Activated CD8-positive, alpha-beta memory T cell treated with anti-CD3 and anti-CD28 coated beads, Interleukin-2, amount 10 ng/mL, durations not matched to agents 7 days and 5 days (primary cell): ENCODE data around the gene OBP2B. TPM values are rescaled to one million over a fixed set of nuclear protein-coding genes. Genes with fewer than 3 reads are reported as not detected.
A peak's percentile ranks its signal among the peaks of the same experiment; 100 is the strongest.
"Not testable (repeated sequence)": the region's sequence is repeated elsewhere in the genome, so short reads cannot be mapped to it uniquely, and the experiment has no call there.

ENCODE experiments used
- ATAC-seq: fragments of 150-1000 bp; cut with Tn5 transposase; one replicate; pipeline ENCODE4 v1.10.0; 2021; ENCODE audit warnings: moderate library complexity
- CTCF ChIA-PET: fragments of 350-600 bp; sonication (Branson Sonifier 250); formaldehyde crosslinking; loops from one replicate; lab custom pipeline; 2021; ENCODE audit warnings: antibody characterized with exemption; lab: Charles Lee
- DNase-seq: peaks from one replicate; pipeline ENCODE4 v3.0.0-alpha.2; 2020
- H3K27ac Mint-ChIP-seq: one replicate; pipeline ENCODE4 v1.8.0; 2021; ENCODE audit warnings: mild to moderate bottlenecking, mixed read lengths
- H3K27me3 Mint-ChIP-seq: one replicate; pipeline ENCODE4 v1.8.0; 2021; ENCODE audit warnings: mixed read lengths
- H3K36me3 Mint-ChIP-seq: one replicate; pipeline ENCODE4 v1.8.0; 2021; ENCODE audit warnings: mild to moderate bottlenecking, mixed read lengths
- H3K4me1 Mint-ChIP-seq: one replicate; pipeline ENCODE4 v1.8.0; 2021; ENCODE audit warnings: mixed read lengths
- H3K4me3 Mint-ChIP-seq: one replicate; pipeline ENCODE4 v1.8.0; 2021; ENCODE audit warnings: mild to moderate bottlenecking, moderate library complexity, mixed read lengths
- H3K9me3 Mint-ChIP-seq: one replicate; pipeline ENCODE4 v1.8.0; 2022; ENCODE audit warnings: low read depth, mixed read lengths
- total RNA-seq, 2 experiments: library from RNA; stranded (reverse); gene quantifications; one replicate each; pipeline ENCODE4 v1.2.3, GENCODE V29; 2021

Gene OBP2B
- total RNA-seq, 2 experiments from 2014 or later: not detected

DNA sequence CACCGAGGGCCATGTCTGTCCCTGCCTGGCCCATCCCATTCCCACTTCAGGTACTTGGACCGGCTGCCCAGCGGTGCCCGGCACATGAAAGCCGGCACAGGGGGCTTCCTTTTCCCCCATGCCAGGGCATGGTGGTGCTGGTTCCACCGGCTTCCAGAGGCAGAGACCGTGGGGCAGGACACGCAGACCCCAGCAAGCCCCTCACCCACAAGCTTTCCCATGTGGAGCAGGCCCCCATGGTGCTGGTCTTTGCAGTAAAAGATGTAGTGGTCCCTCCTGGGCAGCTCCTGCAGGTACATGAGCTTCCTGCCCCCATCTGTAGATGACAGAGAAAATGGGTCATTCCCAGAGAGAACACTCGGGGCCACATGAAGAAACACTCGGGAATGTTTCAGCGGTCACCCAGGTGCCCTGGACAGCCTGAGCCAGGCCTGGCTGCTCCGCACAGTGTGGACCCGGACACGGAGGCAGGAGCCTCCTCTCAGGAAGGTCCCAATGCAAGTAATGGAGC, 2.0 kb downstream of the OBP2B start:
- CTCF ChIA-PET: no interaction called here
- H3K9me3 Mint-ChIP-seq: no peaks in the 10 kb centered on the region
- H3K27ac Mint-ChIP-seq: no peak overlapping the region
- no peak for ATAC-seq
- DNase-seq: no peak
- H3K36me3 Mint-ChIP-seq: no peaks in the 10 kb centered on the region
- H3K4me1 Mint-ChIP-seq: no peaks in the 10 kb centered on the region
- H3K27me3 Mint-ChIP-seq: peaks cover 6% of the 10 kb centered on the region
- H3K4me3 Mint-ChIP-seq: no peak overlapping the region

- H3K4me1 Mint-ChIP-seq: no peaks in the 10 kb centered on the region
- no peaks in the 10 kb centered on the region for H3K36me3 Mint-ChIP-seq
- CTCF ChIA-PET: no interaction called here
- H3K27ac Mint-ChIP-seq: no peak overlapping the region
- no peak for DNase-seq
- ATAC-seq: no peak
- H3K27me3 Mint-ChIP-seq: peaks cover 3% of the 10 kb centered on the region
- H3K4me3 Mint-ChIP-seq: no peak overlapping the region
- no peaks in the 10 kb centered on the region for H3K9me3 Mint-ChIP-seq
These were observed 2.8 kb downstream of the OBP2B start for GRCh38 chr9:133205996-133206931.

- H3K36me3 Mint-ChIP-seq, CTCF ChIA-PET, H3K4me1 Mint-ChIP-seq, ATAC-seq, H3K4me3 Mint-ChIP-seq, H3K27ac Mint-ChIP-seq, DNase-seq, H3K27me3 Mint-ChIP-seq, H3K9me3 Mint-ChIP-seq: not testable (repeated sequence)
These were observed 3.6 kb downstream of the OBP2B start for GRCh38 chr9:133205481-133205887.

GRCh38 chr9:133204993-133205336, 4.1 kb downstream of the OBP2B start:
- no peaks in the 10 kb centered on the region for H3K9me3 Mint-ChIP-seq
- DNase-seq: no peak
- peaks cover 2% of the 10 kb centered on the region for H3K4me1 Mint-ChIP-seq
- CTCF ChIA-PET: no interaction called here
- no peak for ATAC-seq
- no peak overlapping the region for H3K4me3 Mint-ChIP-seq
- H3K27me3 Mint-ChIP-seq: peaks cover 6% of the 10 kb centered on the region
- H3K27ac Mint-ChIP-seq: no peak overlapping the region
- no peaks in the 10 kb centered on the region for H3K36me3 Mint-ChIP-seq

DNA sequence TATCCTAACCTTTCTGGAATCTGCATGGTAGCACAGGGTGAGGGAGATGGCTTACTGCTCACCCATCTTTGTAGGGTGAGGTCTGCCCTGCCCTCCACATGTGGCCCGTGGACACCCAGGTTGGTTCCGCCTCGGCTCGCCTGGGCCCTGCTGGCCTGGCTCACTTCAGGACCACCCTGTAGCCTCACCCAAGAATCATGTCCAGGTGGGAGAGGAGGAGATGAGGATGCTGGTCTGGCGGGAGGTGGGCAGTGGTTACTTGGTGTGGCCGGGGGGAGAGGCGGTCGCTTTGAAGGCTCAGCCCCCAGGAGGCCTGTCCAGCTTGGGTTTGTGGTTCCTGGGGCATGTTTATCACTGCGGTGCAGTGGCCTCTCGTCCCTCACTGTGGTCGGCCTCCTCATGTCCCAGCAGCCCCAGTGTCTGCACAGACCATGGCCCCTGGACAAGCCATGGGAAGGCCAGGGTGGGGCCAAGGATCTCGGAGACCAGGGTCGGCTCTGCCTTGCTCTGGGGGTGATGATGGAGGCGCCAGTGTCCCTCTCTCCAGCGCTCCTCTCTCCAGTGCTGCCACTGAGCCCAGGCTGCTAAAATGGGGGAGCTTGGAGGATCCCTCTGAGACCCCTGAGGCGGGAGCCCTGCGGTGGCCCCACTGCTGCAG, 4.6 kb downstream of the OBP2B start:
- Mint-ChIP-seq H3K4me3 (no peak overlapping the region), H3K27ac (no peak overlapping the region), H3K36me3 (no peaks in the 10 kb centered on the region), H3K9me3 (no peaks in the 10 kb centered on the region), H3K27me3 (peaks cover 8% of the 10 kb centered on the region), H3K4me1 (peaks cover 3% of the 10 kb centered on the region)
- CTCF ChIA-PET: no interaction called here
- DNase-seq (no peak), ATAC-seq (no peak)

DNA sequence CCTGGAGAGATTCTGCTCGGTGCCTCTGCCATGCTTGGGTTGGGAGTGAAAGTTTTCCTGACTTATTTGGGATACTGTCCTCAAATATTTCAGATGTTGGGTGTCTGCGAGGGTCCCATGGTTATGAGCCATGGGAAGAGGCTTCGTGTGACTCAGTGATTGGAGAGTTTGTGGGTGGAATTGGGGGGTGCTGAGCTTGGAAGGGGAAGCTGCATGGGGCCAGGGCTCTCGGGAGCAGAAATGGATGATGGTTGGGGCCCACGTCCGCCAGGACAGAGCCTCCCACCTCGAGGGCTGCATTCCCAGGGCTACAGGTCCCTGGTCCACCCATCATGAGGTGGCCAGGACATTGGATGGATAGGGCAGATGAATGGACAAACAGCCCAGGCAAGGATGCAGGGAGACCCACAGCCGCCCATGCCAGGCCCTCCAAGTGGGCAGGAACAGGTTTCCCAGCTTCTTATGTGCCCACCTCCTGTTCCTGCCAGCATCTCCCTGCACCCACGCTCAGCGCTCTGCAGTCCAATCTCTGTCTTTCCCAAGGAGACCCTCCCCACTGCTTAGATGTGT, 5.5 kb downstream of the OBP2B start:
- Mint-ChIP-seq H3K27me3 (peaks cover 12% of the 10 kb centered on the region), H3K27ac (no peak overlapping the region), H3K9me3 (no peaks in the 10 kb centered on the region), H3K4me3 (no peak overlapping the region), H3K36me3 (no peaks in the 10 kb centered on the region), H3K4me1 (peaks cover 6% of the 10 kb centered on the region)
- DNase-seq: no peak
- CTCF ChIA-PET: no interaction called here
- ATAC-seq: no peak

DNA sequence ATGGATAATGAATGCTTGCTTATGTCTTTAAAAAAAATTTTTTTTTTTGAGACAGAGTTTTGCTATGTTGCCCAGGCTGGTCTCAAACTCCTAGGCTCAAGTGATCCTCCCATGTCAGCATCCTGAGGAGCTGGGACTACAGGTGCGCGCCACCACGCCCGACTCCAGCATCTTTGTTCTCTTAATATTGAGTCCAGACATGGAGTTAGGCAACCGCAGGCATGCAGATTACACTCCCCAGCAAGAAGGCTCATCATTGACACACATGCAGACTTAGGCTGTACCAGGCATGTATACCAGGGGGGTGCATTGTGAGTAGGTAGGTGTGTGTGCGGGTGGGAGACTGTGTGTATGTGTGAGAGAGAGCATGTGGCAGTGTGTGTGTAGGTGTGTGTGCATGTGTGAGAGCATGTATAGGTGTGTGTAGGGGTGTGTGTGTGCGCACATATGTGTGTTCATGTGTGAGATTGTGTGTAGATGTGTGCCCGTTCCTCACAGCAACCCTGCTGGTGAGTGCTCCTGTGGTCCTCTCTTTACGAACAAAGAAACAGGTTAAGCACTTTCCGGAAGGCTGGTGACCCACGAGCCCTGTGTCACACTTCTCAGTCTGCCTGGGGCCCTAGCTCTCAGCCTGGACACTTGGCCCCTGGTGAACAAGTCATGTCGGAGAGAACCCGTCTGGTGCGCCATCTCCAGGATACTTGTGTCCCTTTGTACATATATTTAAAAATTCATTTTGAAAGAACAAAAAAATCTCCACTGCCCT, 6.2 kb downstream of the OBP2B start:
- Mint-ChIP-seq H3K4me3 (no peak overlapping the region), H3K4me1 (peaks cover 6% of the 10 kb centered on the region), H3K36me3 (no peaks in the 10 kb centered on the region), H3K27me3 (peaks cover 12% of the 10 kb centered on the region), H3K9me3 (no peaks in the 10 kb centered on the region), H3K27ac (no peak overlapping the region)
- ATAC-seq (no peak), DNase-seq (no peak)
- CTCF ChIA-PET: interaction anchor here (4.0 kb wide), 1 partner anchor 16 kb away, joined by 23 read pairs; no protein-coding TSS in a partner anchor

- ATAC-seq (no peak), DNase-seq (no peak)
- Mint-ChIP-seq H3K4me3 (no peak overlapping the region), H3K4me1 (peaks cover 6% of the 10 kb centered on the region), H3K27ac (no peak overlapping the region), H3K27me3 (peaks cover 12% of the 10 kb centered on the region), H3K36me3 (no peaks in the 10 kb centered on the region), H3K9me3 (no peaks in the 10 kb centered on the region)
- CTCF ChIA-PET: interaction anchor here (1.3 to 4.0 kb wide), 2 partner anchors 16 to 128 kb away, joined by 4 to 23 read pairs; no protein-coding TSS in a partner anchor
These were observed 6.9 kb downstream of the OBP2B start for GRCh38 chr9:133202145-133202513.

DNA sequence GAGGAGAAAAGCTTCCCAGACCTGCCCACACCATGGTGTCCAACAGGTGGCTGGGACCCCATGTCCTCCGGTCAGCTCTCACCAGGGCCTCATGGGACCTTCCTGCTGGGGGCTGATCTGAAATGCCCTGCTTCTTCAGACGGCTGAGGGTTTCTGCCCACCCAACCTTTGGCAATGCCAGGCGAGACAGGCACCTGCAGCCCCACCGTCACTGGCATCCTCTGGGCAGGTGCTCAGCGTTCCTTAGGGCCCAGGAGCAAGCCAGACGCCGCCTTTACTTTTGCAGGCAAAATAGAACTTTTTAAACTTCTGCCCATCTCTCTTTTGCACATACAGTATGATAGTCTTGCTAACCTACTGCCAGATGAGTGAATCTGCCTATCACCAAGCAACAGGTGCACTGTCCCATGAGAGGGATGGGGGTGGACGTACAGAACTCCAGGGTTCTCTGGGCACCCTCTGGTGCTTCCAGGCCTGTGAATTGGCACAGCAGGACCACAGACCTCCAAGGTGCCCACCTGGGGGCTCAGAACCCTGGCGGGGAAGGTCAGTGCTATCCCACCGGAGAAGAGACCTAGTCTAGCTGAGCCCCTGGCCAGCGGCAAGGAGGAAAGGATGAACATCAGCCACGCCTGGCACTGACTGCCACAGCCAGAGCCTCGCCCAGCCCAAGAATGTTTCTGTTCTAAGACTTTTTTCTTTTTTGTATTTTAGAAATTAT, 7.5 kb downstream of the OBP2B start:
- H3K9me3 Mint-ChIP-seq: no peaks in the 10 kb centered on the region
- H3K27me3 Mint-ChIP-seq: peaks cover 12% of the 10 kb centered on the region
- no peaks in the 10 kb centered on the region for H3K36me3 Mint-ChIP-seq
- ATAC-seq: no peak
- H3K4me1 Mint-ChIP-seq: peaks cover 6% of the 10 kb centered on the region
- no peak overlapping the region for H3K27ac Mint-ChIP-seq
- CTCF ChIA-PET: interaction anchor here (1.3 to 4.0 kb wide), 2 partner anchors 15 to 128 kb away, joined by 4 to 23 read pairs; no protein-coding TSS in a partner anchor
- no peak overlapping the region for H3K4me3 Mint-ChIP-seq
- DNase-seq: no peak

DNA sequence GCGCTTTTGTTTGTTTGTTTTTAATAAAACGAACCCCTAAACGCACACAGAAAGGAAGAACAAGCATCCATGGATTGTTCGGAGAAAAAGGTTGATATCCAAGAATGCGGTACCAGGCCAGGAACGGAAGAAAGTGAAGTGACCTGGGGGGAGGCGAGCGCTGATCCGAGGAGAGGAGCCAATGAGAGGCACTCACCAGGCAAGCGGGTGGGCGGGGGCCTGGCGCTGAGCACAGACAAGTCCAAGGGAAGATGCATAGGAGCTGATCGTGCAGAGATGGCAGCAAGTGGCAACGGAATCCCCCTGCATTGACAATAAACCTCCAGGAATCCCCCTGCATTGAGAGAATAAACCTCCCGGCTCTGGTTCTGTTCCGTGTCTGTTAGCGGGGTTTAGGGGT, 8.4 kb downstream of the OBP2B start:
- Mint-ChIP-seq H3K27me3 (peaks cover 12% of the 10 kb centered on the region), H3K27ac (no peak overlapping the region), H3K4me1 (peaks cover 6% of the 10 kb centered on the region), H3K36me3 (no peaks in the 10 kb centered on the region), H3K9me3 (no peaks in the 10 kb centered on the region), H3K4me3 (no peak overlapping the region)
- no peak for ATAC-seq
- DNase-seq: no peak
- CTCF ChIA-PET: interaction anchor here (4.0 kb wide), 1 partner anchor 14 kb away, joined by 23 read pairs; no protein-coding TSS in a partner anchor

- DNase-seq (peak; percentile 49), ATAC-seq (peak; percentile 68)
- CTCF ChIA-PET: interaction anchor here (4.0 kb wide), 1 partner anchor 13 kb away, joined by 23 read pairs; no protein-coding TSS in a partner anchor
- H3K27ac Mint-ChIP-seq: no peak overlapping the region
- H3K36me3 Mint-ChIP-seq: no peaks in the 10 kb centered on the region
- peaks cover 20% of the 10 kb centered on the region for H3K27me3 Mint-ChIP-seq
- H3K4me1 Mint-ChIP-seq: peaks cover 6% of the 10 kb centered on the region
- peak overlapping the region; percentile 60 for H3K4me3 Mint-ChIP-seq
- H3K9me3 Mint-ChIP-seq: peaks cover 3% of the 10 kb centered on the region
These were observed 9.3 kb downstream of the OBP2B start for GRCh38 chr9:133199648-133200321.

DNA sequence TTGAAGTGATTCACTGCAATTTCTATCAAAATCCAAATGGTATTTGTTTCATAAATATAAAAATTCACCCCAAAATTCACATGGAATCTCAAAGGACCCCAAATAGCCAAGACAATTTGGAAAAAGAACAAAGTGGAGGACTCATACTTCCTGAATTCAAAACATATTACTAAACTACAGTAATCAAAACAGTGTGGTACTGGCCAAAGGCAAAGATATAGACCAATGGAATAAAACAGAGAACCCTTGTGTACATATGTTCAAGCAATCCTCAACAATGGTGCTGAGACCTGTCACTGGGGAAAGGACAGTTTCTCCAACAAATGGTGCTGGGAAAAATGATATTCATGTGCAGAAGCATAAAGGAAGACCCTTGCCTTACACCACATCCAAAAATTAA, 14.0 kb downstream of the OBP2B start:
- Mint-ChIP-seq H3K9me3 (peaks cover 3% of the 10 kb centered on the region), H3K36me3 (no peaks in the 10 kb centered on the region), H3K27me3 (peaks cover 25% of the 10 kb centered on the region), H3K4me1 (peaks cover 5% of the 10 kb centered on the region), H3K4me3 (no peak overlapping the region), H3K27ac (no peak overlapping the region)
- CTCF ChIA-PET: interaction anchor here (0.8 kb wide), 1 partner anchor 9 kb away, joined by 3 read pairs; no protein-coding TSS in a partner anchor
- no peak for DNase-seq
- no peak for ATAC-seq
